Common myeloid progenitor, CD34-positive (primary cell): ENCODE measurements around the gene KRTAP4-7.
"Not testable (repeated sequence)": the region's sequence is repeated elsewhere in the genome, so short reads cannot be mapped to it uniquely, and the experiment has no call there.

Experiments
- CTCF ChIA-PET: fragments of 350-600 bp; sonication (Branson Sonifier 250); formaldehyde crosslinking; loops from one replicate; lab custom pipeline; 2021; ENCODE audit warnings: antibody characterized with exemption; lab: Charles Lee
- POLR2A ChIA-PET: fragments of 350-600 bp; sonication (Branson Sonifier 250); formaldehyde crosslinking; loops from one replicate; lab custom pipeline; 2021; ENCODE audit warnings: antibody characterized with exemption; lab: Charles Lee
- DNase-seq, 3 donors: peaks; one replicate each; pipeline versions ENCODE4 v3.0.0 to v3.0.0-alpha.2; 2013
- H3K27ac ChIP-seq, 2 experiments: 1 replicate in 1 of 2; 2 replicates in 1 of 2; pipeline ENCODE4 v1.7.0; 2013; ENCODE audit warnings: inconsistent platforms in 2 of 2, low read length in 2 of 2, mild to moderate bottlenecking in 2 of 2, low read depth in 1 of 2, moderate library complexity in 1 of 2; ENCODE audit not compliant: severe bottlenecking in 2 of 2, insufficient read depth in 1 of 2, poor library complexity in 1 of 2
- H3K27me3 ChIP-seq, 5 experiments: replicated peaks in 2 of 5; 1 replicate in 3 of 5; 2 replicates in 2 of 5; pipeline versions ENCODE4 v1.6.1 to v1.7.0; 2013; ENCODE audit warnings: low read length in 4 of 5, mild to moderate bottlenecking in 2 of 5, moderate library complexity in 2 of 5, inconsistent platforms in 1 of 5; ENCODE audit not compliant: insufficient read depth in 5 of 5, control insufficient read depth in 4 of 5
- H3K36me3 ChIP-seq, 4 experiments: 1 replicate in 2 of 4; 2 replicates in 2 of 4; pipeline versions ENCODE4 v1.6.1 to v1.7.0; 2013; ENCODE audit warnings: low read length in 3 of 4, control low read depth in 1 of 4, mild to moderate bottlenecking in 1 of 4; ENCODE audit not compliant: control insufficient read depth in 4 of 4, insufficient read depth in 4 of 4
- H3K4me1 ChIP-seq, 4 experiments: 1 replicate in 3 of 4; 2 replicates in 1 of 4; pipeline versions ENCODE4 v1.6.1 to v1.7.1; 2013; ENCODE audit warnings: low read length in 3 of 4, mild to moderate bottlenecking in 3 of 4, control low read depth in 1 of 4, inconsistent platforms in 1 of 4, moderate library complexity in 1 of 4; ENCODE audit not compliant: control insufficient read depth in 4 of 4, insufficient read depth in 4 of 4; ENCODE audit errors: control extremely low read depth in 1 of 4
- H3K4me3 ChIP-seq, 7 experiments: 1 replicate in 4 of 7; 2 replicates in 3 of 7; pipeline versions ENCODE4 v1.5.1 to v1.7.0; 2013; ENCODE audit warnings: mild to moderate bottlenecking in 7 of 7, low read length in 6 of 7, moderate library complexity in 6 of 7, inconsistent platforms in 2 of 7, low read depth in 2 of 7, control low read depth in 1 of 7; ENCODE audit not compliant: insufficient read depth in 4 of 7, control insufficient read depth in 1 of 7; ENCODE audit errors: extremely low read depth in 1 of 7
- H3K9me3 ChIP-seq, 5 experiments: 1 replicate in 4 of 5; 2 replicates in 1 of 5; pipeline versions ENCODE4 v1.6.1 to v1.7.1; 2013; ENCODE audit warnings: low read length in 4 of 5, mild to moderate bottlenecking in 2 of 5, inconsistent platforms in 1 of 5, low read depth in 1 of 5, moderate library complexity in 1 of 5; ENCODE audit not compliant: control insufficient read depth in 4 of 5, insufficient read depth in 2 of 5; ENCODE audit errors: control extremely low read depth in 1 of 5
- WGBS: methylation state at CpG from one replicate; pipeline ENCODE4 v1.1.5; 2013; ENCODE audit not compliant: insufficient coverage; 5-methylcytosine and 5-hydroxymethylcytosine counted together

KRTAP4-7 gene

DNA sequence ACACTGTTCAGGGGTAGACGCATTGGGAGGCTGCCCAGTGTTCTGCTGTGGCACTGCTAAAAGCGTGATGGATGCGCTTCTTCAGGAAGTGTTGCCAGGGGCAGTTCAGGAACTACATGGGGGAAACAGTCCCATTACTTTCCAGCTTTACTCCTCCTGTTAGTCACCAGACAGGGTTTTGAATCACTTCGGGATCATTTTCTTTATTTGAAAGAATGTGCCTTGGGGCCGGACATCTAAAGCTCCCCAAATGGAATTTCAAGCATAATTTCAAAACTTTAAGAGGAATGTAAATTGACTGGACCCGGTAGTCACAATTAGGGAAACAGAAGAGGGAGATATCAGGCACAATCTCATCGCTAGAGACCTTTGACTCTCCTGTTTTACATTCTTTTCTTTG lies 35.5 kb upstream of the KRTAP4-7 start:
- Histone ChIP-seq H3K4me3 (no peak overlapping the region), H3K9me3 (peaks cover 0 to 3% (median under 1%) of the 10 kb centered on the region in 5 experiments), H3K4me1 (no peaks in the 10 kb centered on the region), H3K27me3 (peaks cover 0 to 25% (median 3%) of the 10 kb centered on the region in 5 experiments), H3K36me3 (no peaks in the 10 kb centered on the region), H3K27ac (no peak overlapping the region)
- 84% methylated on average over 5 of the region's 7 CpGs for WGBS
- ChIA-PET POLR2A (no interaction called here), CTCF (no interaction called here)
- DNase-seq: no peak

GRCh38 chr17:41049110-41049509 lies 34.8 kb upstream of the KRTAP4-7 start:
- no peak overlapping the region for H3K4me3 ChIP-seq
- no peaks in the 10 kb centered on the region for H3K36me3 ChIP-seq
- no peaks in the 10 kb centered on the region for H3K4me1 ChIP-seq
- peaks cover 0 to 2% (median 0%) of the 10 kb centered on the region in 5 experiments for H3K9me3 ChIP-seq
- ChIA-PET POLR2A (no interaction called here), CTCF (no interaction called here)
- 87% methylated on average over 2 of the region's 2 CpGs for WGBS
- no peak for DNase-seq
- H3K27ac ChIP-seq: no peak overlapping the region
- peaks cover 0 to 25% (median 3%) of the 10 kb centered on the region in 5 experiments for H3K27me3 ChIP-seq

DNA sequence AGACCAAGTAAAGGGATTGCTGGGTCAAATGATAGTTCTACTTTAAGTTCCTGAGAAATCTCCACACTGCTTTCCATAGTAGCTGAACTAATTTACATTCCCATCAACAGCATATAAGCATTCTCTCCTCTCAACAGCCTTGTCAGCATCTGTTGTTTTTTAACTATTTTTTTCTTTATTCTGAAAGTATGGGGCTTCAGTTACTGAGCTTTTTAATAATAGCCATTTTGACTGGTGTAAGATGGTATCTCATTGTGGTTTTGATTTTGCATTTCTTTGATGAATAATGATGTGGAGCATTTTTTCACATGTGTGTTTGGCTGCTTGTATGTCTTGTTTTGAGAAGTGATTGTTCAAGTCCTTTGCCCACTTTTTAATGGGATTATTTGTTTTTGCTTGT lies 31.4 kb upstream of the KRTAP4-7 start:
- Histone ChIP-seq H3K9me3 (peaks cover 0 to 2% (median 2%) of the 10 kb centered on the region in 5 experiments), H3K27ac (no peak overlapping the region), H3K4me3 (no peak overlapping the region), H3K36me3 (no peaks in the 10 kb centered on the region), H3K27me3 (peaks cover 0 to 18% (median 4%) of the 10 kb centered on the region in 5 experiments), H3K4me1 (no peaks in the 10 kb centered on the region)
- POLR2A ChIA-PET: no interaction called here
- peak in 1 of 3 donors; percentile 12 for DNase-seq
- CTCF ChIA-PET: no interaction called here

DNA sequence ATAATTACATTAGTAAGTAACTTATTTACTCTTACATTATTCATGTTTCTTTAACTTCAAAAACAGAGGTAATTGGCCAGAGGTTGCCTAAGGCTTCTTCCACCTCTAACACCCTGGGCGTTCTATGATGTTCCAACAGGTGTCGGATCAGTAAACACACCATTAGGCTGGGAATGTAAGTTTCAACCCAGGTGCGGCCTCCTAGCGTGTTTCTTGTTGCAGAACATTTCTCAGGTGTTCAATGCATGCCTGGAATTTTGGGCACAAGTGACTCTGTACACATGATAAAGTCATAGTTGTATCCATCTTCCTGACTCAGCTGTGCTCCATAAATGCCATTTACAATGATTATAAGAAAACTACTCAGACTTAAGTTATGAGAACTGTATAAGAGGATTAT lies 29.9 kb upstream of the KRTAP4-7 start:
- H3K27me3 ChIP-seq: peaks cover 1 to 18% (median 6%) of the 10 kb centered on the region in 5 experiments
- CTCF ChIA-PET: no interaction called here
- H3K9me3 ChIP-seq: peaks cover 0 to 4% (median 2%) of the 10 kb centered on the region in 5 experiments
- H3K36me3 ChIP-seq: no peaks in the 10 kb centered on the region
- DNase-seq: no peak
- H3K4me3 ChIP-seq: no peak overlapping the region
- H3K27ac ChIP-seq: no peak overlapping the region
- 100% methylated on average over 3 of the region's 4 CpGs for WGBS
- no peaks in the 10 kb centered on the region for H3K4me1 ChIP-seq
- POLR2A ChIA-PET: no interaction called here

DNA sequence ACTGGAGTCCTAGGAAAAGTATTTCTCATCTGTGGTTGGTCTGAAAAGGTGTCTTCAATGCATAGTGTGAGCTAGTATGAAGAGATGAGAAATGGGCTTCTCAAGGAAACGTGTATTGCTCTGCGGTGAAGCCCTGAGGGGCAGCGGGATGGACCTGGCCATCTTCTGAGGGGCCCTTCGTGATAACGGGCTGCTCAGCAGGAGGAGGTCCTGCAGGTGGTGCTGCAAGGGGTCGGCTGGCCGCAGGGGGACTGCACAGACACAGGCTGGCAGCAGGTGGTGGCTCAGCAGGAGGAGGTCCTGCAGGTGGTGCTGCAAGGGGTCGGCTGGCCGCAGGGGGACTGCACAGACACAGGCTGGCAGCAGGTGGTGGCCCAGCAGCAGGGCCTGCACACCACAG lies 29.4 kb upstream of the KRTAP4-7 start:
- POLR2A ChIA-PET, H3K4me3 ChIP-seq, DNase-seq, H3K36me3 ChIP-seq, CTCF ChIA-PET, H3K4me1 ChIP-seq, H3K27ac ChIP-seq, H3K9me3 ChIP-seq: not testable (repeated sequence)
- WGBS: 100% methylated on average over 3 of the region's 9 CpGs
- peaks cover 0 to 22% (median 5%) of the 10 kb centered on the region in 5 experiments for H3K27me3 ChIP-seq

DNA sequence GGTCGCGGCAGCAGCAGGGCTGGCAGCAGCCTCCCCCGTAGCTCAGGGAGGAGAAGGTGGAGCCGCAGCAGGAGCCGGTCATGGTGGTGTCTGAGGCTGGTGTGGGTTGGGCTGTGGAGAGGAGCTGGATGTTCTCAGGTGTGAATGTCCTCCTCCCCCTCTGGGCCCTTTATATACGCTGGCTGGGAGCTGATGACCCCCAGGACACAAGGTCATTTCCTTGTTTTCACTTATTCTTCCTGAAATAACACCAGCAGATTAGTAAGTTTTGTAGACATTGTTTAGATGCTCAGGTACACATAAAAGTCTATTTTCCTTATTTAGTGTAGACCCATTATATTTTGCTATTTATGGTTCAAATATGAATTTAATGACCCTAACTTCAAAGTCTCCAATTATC lies 28.8 kb upstream of the KRTAP4-7 start, which contains the start of gene KRTAP2-2:
KRTAP2-2 (minus strand) TSS at position 101 of the 400 bp plus-strand sequence; CDS start at position 82, 19 bp downstream.
- H3K9me3 ChIP-seq, DNase-seq, CTCF ChIA-PET, POLR2A ChIA-PET, H3K4me3 ChIP-seq, H3K27ac ChIP-seq, H3K4me1 ChIP-seq, H3K36me3 ChIP-seq: not testable (repeated sequence)
- peaks cover 0 to 26% (median 7%) of the 10 kb centered on the region in 5 experiments for H3K27me3 ChIP-seq
- WGBS: no CpG with 5 or more reads among the region's 6 CpGs

DNA sequence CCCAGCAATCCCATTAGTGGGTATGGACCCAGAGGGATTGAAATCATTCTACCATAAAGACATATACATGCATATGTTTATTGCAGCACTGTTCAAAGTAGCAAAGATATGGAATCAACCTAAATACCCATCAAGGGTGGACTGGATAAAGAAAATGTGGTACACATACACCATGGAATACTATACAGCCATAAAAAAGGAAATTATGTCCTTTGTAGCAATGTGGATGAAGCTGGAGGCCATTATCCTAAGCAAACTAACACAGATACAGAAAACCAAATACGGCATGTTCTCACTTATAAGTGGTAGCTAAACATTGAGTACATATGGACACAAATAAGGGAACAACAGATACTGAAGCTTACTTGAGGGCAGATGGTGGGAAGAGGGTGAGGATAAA lies 26.4 kb upstream of the KRTAP4-7 start:
- no CpG with 5 or more reads among the region's 1 CpG for WGBS
- no peak for DNase-seq
- Histone ChIP-seq H3K27ac (no peak overlapping the region), H3K4me3 (no peak overlapping the region), H3K4me1 (no peaks in the 10 kb centered on the region), H3K36me3 (no peaks in the 10 kb centered on the region), H3K27me3 (peaks cover 4 to 39% (median 20%) of the 10 kb centered on the region in 5 experiments), H3K9me3 (peaks cover 0 to 4% (median 2%) of the 10 kb centered on the region in 5 experiments)
- CTCF ChIA-PET: no interaction called here
- POLR2A ChIA-PET: no interaction called here
